GM12875 (cell line): ENCODE results near the gene GPR132.

Experiments
- H3K4me3 ChIP-seq: one replicate; pipeline ENCODE4 v1.5.1; 2011; ENCODE audit warnings: low read depth, low read length, control low read depth
- CTCF ChIP-seq: IDR thresholded peaks from 2 replicates; pipeline ENCODE4 v1.5.1; 2011; ENCODE audit warnings: low read depth, mild to moderate bottlenecking, control low read depth, inconsistent platforms, low read length, moderate library complexity, borderline replicate concordance; ENCODE audit not compliant: insufficient read depth

Gene GPR132

GRCh38 chr14:105059035-105059924, 6.0 kb downstream of the GPR132 start:
- TF ChIP-seq CTCF: no peak
- no peak overlapping the region for H3K4me3 ChIP-seq

GRCh38 chr14:105058521-105059034, 6.7 kb downstream of the GPR132 start:
- H3K4me3 ChIP-seq: no peak overlapping the region
- no peak for TF ChIP-seq CTCF

- no peak for TF ChIP-seq CTCF
- no peak overlapping the region for H3K4me3 ChIP-seq
Observed at GRCh38 chr14:105056303-105056831, 8.9 kb downstream of the GPR132 start.

- H3K4me3 ChIP-seq: no peak overlapping the region
- TF ChIP-seq CTCF: no peak
Observed at GRCh38 chr14:105055736-105056302, 9.4 kb downstream of the GPR132 start.

- TF ChIP-seq CTCF: no peak
- H3K4me3 ChIP-seq: no peak overlapping the region
Observed at GRCh38 chr14:105055334-105055733, 9.9 kb downstream of the GPR132 start.

- no peak for TF ChIP-seq CTCF
- H3K4me3 ChIP-seq: no peak overlapping the region
Observed at GRCh38 chr14:105053996-105054395, 11.2 kb downstream of the GPR132 start.
